GM19239 (cell line): ENCODE results near the gene IFNE.

Experiments used
- DNase-seq: peaks from one replicate; pipeline ENCODE4 v3.0.0; 2011; ENCODE audit warnings: low spot score; ENCODE audit not compliant: insufficient read length
- FAIRE-seq: peaks from 2 replicates; lab custom pipeline; 2011; peaks lifted over from hg19 to GRCh38; lab: Jason Lieb, UNC

IFNE gene

GRCh38 chr9:21482213-21482612, at the start of gene IFNE:
Gene IFNE (minus strand): TSS chr9:21482313. CDS start chr9:21481694, 619 bp downstream.
- FAIRE-seq (no peak), DNase-seq (no peak)

DNA sequence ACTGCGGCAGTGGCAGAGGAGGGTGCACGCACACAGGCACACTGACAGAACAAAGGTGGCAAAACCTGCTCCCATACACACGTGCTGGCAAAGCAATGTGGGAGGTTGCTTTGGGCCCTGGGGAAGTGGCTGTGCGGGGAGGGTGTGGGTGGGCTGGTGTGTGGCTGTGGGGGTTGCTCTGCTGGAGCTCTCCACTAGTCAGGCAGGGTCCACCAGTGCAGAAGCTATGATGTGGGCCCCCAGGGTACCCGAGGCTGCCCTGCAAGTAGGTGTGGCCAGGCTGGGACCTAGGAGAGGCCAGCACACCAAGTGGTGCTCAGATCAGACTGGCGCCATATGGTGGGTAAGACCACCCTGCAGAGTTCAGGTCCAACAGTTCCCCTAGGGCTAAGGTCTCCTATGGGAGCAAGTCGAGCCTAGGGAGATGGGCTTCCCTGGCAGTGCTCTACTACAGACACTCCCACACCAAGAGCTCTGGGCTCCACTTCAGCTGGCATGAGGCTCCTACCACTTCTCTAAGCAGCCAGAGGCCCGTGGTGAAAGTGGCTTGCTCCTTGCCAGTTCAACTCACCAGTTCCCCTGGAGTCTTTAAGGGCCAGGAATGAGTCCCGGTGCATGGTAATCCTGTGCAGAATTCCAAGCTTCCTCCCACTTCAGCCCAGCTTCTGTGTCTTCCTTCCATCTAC, 46.2 kb upstream of the IFNE start:
- no peak for FAIRE-seq
- DNase-seq = no peak

- FAIRE-seq (no peak), DNase-seq (no peak)
Observed at GRCh38 chr9:21527579-21527978, 45.5 kb upstream of the IFNE start.

DNA sequence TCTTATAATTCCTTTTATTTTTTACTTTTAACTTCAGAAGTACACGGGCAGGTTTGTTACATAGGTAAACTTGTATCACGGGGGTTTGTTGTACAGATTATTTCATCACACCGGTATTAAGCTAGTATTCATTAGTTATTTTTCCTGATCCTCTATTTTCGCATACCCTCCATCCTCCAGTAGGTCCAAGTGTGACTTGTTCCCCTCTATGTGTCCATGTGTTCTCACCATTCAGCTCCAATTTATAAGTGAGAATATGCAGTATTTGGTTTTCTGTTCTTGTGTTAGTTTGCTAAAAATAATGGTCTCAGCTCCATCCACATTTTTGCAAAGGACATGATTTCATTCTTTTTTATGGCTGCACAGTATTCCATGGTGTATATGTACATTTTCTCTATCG, 43.1 kb upstream of the IFNE start:
- DNase-seq = no peak
- no peak for FAIRE-seq

- DNase-seq (no peak), FAIRE-seq (no peak)
Observed at GRCh38 chr9:21524099-21524830, 42.2 kb upstream of the IFNE start.

- FAIRE-seq (no peak), DNase-seq (no peak)
Observed at GRCh38 chr9:21523021-21524014, 41.2 kb upstream of the IFNE start.

- no peak for DNase-seq
- no peak for FAIRE-seq
Observed at GRCh38 chr9:21522348-21522747, 40.2 kb upstream of the IFNE start.

GRCh38 chr9:21521448-21521847, 39.3 kb upstream of the IFNE start:
- FAIRE-seq = no peak

DNA sequence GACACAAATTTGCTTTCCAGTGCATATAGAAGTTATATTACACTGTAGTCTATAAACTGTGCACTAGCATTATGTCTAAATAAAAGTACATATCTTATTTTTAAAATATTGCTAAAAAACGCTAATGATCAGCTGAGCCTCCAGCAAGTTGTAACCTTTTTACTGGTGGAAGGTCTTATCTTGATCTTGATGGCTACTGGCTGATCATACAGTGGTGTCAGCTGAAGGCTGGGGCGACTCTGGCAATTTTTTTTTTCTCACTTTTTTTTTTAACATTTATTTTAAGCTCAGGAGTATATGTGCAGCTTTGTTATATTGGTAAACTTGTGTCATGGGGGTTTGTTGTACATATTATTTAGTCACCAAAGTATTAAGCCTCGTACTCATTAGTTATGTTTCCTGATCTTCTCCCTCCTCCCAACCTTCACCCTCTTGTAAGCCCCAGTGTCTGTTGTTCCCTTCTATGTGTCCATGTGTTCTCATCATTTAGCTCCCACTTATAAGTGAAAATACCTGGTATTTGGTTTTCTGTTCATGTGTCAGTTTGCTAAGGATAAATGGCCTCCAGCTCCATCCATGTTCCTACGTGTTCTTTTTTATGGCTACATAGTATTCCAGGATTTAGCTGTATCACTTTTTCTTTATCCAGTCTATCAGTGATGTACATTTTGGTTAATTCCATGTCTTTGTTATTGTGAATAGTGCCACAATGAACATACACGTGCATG, 38.6 kb upstream of the IFNE start:
- no peak for DNase-seq
- FAIRE-seq = no peak

More at GRCh38 chr9:21521448-21521847, 39.3 kb upstream of the IFNE start:
- DNase-seq = no peak

- no peak for FAIRE-seq
- no peak for DNase-seq
Observed at GRCh38 chr9:21519855-21520434, 37.8 kb upstream of the IFNE start.

- no peak for FAIRE-seq
Observed at GRCh38 chr9:21516796-21517195, 34.7 kb upstream of the IFNE start.

GRCh38 chr9:21513431-21513830, 31.3 kb upstream of the IFNE start:
- DNase-seq (no peak), FAIRE-seq (no peak)

More at GRCh38 chr9:21516796-21517195, 34.7 kb upstream of the IFNE start:
- DNase-seq = no peak

GRCh38 chr9:21510806-21511205, 28.7 kb upstream of the IFNE start:
- DNase-seq = no peak
- FAIRE-seq = no peak

DNA sequence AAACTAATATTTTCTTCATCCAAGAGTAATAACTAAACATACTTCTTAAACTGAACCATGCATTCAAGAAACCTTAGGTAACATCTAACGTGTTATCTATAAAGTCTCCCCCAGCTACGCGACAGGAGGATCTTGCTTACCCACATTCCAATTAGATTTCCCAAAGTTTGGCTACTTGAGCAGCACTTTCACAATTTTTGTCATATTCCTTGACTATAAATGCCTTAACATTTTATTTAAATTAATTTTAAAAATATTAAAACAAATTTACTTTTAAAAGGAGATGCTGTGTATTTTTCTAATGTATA, 25.3 kb upstream of the IFNE start:
- FAIRE-seq = no peak
- no peak for DNase-seq

DNA sequence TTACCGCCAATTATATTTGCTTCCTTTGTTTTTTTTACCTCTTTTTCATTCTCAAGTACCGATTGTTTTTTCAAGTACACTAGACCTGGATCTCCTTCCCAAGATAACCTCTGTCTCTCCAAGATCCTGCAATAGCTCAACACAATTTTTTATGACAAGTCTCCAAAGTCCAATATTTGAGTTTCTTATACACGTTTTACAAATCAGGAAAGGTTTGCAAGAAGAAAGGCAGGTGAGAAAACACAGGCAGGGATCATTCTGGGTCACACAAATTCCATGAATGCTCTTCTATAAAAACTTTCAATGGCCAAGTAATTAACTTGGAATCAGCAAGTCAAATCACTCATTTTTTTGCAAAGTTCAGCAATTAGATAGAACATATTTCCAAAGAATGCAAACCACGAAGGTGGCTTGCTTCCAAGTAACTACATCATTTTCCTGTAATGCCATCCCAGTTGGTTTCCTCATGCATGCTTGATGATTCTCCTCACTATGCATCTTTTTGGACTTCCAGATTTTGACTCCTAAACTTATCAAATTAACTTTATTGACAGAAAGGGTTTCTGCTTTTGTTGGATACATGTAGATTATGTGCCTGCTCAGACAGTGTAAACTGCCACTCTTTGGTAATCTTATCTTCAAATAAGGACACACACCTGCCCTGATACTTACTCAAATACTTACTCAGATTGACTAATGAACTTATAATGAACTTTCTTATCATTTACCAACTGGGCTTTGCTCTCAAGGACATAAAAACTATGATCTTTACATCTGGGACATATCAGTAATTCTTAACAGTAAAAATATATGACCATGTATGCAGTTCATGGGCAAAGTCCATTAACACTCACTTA, 24.7 kb upstream of the IFNE start:
- DNase-seq (no peak), FAIRE-seq (no peak)

DNA sequence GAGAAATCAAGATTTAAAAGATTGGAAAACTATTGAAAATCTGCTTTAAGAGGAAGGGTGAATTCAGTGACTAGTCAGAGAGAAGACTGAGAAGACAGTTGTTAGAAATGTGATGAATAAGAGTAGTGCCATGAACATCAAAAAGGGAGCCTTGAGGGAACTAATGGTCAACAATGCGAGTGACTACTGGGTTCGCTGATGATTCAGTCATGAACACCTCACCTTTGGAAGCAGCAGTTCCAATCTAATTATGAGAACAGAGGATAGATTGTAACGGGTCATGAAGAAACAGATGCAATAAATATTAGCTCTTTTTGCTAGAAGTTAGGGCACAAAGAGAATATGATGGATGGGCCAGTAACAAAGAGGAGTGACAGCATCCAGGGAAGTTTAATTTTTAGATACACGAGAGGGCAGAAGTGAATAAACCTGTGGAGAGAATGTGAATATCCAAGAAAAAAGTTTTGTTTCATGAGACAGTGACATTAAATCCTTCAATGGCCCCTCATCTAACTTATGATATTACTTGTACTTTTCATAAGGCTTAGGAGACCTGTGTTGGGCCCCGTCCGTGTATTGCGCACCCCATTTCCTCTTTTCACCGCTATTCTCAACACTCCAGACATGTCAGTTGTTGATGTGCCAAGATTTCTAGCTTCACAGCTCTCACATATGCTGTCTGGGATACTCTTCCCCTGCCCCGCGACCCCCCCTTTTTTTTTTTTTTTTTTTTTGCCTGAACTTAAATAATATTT, 23.5 kb upstream of the IFNE start:
- FAIRE-seq = no peak
- no peak for DNase-seq

DNA sequence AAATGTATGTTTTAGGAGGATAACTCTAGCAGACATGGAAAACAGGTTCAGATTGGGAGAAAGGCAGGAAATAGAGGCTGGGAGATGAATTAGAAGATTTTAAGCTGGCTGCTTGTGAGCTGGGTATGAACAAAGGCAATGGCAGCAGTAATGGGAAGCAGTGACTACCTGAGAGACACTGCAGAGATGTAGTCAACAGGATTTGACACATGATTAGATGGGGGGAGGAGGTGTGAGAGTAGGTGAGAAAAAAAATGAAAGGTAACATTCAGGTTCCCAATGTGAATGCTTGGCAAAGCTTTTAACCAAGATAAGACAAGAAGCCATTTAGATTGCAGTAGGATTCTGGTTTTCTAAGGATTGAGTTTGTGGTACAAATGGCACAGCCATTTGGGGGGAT, 22.8 kb upstream of the IFNE start:
- FAIRE-seq (no peak), DNase-seq (no peak)

DNA sequence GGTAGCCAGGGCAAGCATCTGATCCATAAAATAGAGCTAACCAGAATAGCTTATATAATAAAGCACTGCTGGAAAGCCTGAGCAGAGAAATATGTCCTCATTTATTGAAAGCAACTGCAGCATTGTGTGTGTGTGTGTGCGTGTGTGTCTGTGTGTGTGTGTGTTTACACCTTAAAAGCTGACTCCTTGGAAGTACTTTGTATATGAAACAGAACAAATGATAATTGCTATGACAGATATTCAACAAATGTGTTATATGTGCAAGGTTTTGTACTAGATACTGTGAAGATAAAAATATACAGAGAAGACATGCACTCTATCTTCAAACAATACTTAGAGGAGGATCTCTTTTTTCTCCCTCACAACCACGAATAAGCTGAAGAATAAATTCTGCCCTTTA, 22.0 kb upstream of the IFNE start:
- FAIRE-seq = no peak
- DNase-seq = no peak
